ENCODE measurements around the gene CCNK.

DNA sequence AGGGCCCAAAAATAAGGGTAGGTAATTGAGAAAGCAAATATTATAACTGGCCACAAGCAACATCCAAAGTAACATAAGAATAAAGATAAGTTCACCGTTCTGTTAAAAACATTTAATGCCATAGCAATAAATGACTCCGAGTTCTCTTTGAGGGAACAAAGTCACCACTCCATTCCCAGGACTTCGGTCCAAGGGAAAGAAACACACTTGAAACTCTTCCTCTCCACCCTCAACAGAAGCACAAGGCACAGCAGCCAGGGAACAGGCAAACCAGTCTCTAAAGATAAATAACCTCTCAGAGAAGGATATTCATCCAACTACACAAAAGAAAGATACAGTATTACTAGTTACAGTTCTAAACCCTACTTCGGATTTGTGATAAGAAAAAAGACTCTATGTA is 3.1 kb upstream of the CCNK start:
- TF ChIP-seq POLR2A (IDR thresholded peaks at IDR 0.05; ENCODE audit: insufficient read depth in 1 of 2, low read depth in 2 of 2, low read length in 2 of 2) (no peak), ZNF331 (CRISPR knock-in tag; IDR thresholded peaks at IDR 0.05) (no peak), ZKSCAN8 (CRISPR knock-in tag; IDR thresholded peaks at IDR 0.05; ENCODE audit: borderline replicate concordance) (no peak), TARDBP (CRISPR knock-in tag; IDR thresholded peaks at IDR 0.05) (no peak), MAFF (IDR thresholded peaks at IDR 0.05; ENCODE audit: low read depth, low read length) (no peak)
- TF ChIP-seq, protein P1, sequence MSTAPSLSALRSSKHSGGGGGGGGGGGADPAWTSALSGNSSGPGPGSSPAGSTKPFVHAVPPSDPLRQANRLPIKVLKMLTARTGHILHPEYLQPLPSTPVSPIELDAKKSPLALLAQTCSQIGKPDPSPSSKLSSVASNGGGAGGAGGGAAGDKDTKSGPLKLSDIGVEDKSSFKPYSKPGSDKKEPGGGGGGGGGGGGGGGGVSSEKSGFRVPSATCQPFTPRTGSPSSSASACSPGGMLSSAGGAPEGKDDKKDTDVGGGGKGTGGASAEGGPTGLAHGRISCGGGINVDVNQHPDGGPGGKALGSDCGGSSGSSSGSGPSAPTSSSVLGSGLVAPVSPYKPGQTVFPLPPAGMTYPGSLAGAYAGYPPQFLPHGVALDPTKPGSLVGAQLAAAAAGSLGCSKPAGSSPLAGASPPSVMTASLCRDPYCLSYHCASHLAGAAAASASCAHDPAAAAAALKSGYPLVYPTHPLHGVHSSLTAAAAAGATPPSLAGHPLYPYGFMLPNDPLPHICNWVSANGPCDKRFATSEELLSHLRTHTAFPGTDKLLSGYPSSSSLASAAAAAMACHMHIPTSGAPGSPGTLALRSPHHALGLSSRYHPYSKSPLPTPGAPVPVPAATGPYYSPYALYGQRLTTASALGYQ (CRISPR knock-in tag; IDR thresholded peaks at IDR 0.05), result no peak
- TF ChIP-seq, protein P2, sequence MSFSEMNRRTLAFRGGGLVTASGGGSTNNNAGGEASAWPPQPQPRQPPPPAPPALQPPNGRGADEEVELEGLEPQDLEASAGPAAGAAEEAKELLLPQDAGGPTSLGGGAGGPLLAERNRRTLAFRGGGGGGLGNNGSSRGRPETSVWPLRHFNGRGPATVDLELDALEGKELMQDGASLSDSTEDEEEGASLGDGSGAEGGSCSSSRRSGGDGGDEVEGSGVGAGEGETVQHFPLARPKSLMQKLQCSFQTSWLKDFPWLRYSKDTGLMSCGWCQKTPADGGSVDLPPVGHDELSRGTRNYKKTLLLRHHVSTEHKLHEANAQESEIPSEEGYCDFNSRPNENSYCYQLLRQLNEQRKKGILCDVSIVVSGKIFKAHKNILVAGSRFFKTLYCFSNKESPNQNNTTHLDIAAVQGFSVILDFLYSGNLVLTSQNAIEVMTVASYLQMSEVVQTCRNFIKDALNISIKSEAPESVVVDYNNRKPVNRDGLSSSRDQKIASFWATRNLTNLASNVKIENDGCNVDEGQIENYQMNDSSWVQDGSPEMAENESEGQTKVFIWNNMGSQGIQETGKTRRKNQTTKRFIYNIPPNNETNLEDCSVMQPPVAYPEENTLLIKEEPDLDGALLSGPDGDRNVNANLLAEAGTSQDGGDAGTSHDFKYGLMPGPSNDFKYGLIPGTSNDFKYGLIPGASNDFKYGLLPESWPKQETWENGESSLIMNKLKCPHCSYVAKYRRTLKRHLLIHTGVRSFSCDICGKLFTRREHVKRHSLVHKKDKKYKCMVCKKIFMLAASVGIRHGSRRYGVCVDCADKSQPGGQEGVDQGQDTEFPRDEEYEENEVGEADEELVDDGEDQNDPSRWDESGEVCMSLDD (CRISPR knock-in tag; IDR thresholded peaks at IDR 0.05; ENCODE audit: borderline replicate concordance), result no peak
- TF ChIP-seq, protein P3, sequence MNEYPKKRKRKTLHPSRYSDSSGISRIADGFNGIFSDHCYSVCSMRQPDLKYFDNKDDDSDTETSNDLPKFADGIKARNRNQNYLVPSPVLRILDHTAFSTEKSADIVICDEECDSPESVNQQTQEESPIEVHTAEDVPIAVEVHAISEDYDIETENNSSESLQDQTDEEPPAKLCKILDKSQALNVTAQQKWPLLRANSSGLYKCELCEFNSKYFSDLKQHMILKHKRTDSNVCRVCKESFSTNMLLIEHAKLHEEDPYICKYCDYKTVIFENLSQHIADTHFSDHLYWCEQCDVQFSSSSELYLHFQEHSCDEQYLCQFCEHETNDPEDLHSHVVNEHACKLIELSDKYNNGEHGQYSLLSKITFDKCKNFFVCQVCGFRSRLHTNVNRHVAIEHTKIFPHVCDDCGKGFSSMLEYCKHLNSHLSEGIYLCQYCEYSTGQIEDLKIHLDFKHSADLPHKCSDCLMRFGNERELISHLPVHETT (CRISPR knock-in tag; conservative IDR thresholded peaks at IDR 0.05), result no peak
- TF ChIP-seq, protein P4, sequence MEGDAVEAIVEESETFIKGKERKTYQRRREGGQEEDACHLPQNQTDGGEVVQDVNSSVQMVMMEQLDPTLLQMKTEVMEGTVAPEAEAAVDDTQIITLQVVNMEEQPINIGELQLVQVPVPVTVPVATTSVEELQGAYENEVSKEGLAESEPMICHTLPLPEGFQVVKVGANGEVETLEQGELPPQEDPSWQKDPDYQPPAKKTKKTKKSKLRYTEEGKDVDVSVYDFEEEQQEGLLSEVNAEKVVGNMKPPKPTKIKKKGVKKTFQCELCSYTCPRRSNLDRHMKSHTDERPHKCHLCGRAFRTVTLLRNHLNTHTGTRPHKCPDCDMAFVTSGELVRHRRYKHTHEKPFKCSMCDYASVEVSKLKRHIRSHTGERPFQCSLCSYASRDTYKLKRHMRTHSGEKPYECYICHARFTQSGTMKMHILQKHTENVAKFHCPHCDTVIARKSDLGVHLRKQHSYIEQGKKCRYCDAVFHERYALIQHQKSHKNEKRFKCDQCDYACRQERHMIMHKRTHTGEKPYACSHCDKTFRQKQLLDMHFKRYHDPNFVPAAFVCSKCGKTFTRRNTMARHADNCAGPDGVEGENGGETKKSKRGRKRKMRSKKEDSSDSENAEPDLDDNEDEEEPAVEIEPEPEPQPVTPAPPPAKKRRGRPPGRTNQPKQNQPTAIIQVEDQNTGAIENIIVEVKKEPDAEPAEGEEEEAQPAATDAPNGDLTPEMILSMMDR (CRISPR knock-in tag; IDR thresholded peaks at IDR 0.05), result no peak

Measured in HepG2 (cell line).